Measurements from ENCODE around the gene SMG7.

DNA sequence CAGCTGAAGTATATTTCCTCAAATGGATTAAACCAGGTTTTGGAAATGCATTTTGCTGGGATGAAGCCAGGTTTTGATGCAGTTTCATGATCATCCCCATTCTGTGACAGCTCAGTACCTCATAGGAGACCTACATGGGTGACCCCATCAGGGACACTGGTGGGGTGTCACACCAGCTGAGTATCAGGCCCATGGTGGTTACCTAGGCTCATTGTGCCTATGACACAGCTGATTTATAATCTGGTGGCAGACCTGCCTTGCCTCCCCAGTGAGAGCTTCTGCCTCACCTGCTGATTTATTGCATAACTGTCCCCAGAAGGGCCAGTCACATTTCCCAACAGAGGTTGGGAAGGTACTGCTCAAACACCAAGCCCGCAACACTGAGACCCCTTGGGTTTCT lies 114.2 kb downstream of the SMG7 start:
- TF ChIP-seq POLR2A (IDR thresholded peaks at IDR 0.05), result no peak
- TF ChIP-seq, protein P1, sequence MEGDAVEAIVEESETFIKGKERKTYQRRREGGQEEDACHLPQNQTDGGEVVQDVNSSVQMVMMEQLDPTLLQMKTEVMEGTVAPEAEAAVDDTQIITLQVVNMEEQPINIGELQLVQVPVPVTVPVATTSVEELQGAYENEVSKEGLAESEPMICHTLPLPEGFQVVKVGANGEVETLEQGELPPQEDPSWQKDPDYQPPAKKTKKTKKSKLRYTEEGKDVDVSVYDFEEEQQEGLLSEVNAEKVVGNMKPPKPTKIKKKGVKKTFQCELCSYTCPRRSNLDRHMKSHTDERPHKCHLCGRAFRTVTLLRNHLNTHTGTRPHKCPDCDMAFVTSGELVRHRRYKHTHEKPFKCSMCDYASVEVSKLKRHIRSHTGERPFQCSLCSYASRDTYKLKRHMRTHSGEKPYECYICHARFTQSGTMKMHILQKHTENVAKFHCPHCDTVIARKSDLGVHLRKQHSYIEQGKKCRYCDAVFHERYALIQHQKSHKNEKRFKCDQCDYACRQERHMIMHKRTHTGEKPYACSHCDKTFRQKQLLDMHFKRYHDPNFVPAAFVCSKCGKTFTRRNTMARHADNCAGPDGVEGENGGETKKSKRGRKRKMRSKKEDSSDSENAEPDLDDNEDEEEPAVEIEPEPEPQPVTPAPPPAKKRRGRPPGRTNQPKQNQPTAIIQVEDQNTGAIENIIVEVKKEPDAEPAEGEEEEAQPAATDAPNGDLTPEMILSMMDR (IDR thresholded peaks at IDR 0.05), result no peak

Measured in adrenal gland (tissue), 5 donors.